HG02623 (cell line): ENCODE results near the gene RO60.
A peak's percentile ranks its signal among the peaks of the same experiment; 100 is the strongest.

ENCODE experiments used
- ATAC-seq: cut with Tn5 transposase; IDR thresholded peaks from one replicate; pipeline ENCODE4 v1.9.1; 2021; ENCODE audit warnings: moderate library complexity; ENCODE audit not compliant: unreplicated experiment

Gene RO60

GRCh38 chr1:193104907-193105820 lies 45.8 kb downstream of the RO60 start, which contains the start of gene GLRX2:
TSS of gene GLRX2 (minus strand) at chr1:193105414. CDS start at chr1:193105382, 32 bp downstream.
- ATAC-seq, result peak; percentile 93

GRCh38 chr1:193105821-193106177 lies 46.4 kb downstream of the RO60 start:
- ATAC-seq, result no peak

GRCh38 chr1:193108471-193108870 lies 49.1 kb downstream of the RO60 start:
- ATAC-seq, result no peak
